HG02870 (cell line): ENCODE data around the gene CELSR1.

Experiments
- ATAC-seq: cut with Tn5 transposase; IDR thresholded peaks from one replicate; pipeline ENCODE4 v1.9.1; 2021; ENCODE audit warnings: mild to moderate bottlenecking, moderate library complexity; ENCODE audit not compliant: unreplicated experiment

The CELSR1 gene

GRCh38 chr22:46429325-46429853, 108.0 kb downstream of the CELSR1 start:
- ATAC-seq: no peak

GRCh38 chr22:46428602-46429324, 108.7 kb downstream of the CELSR1 start:
- ATAC-seq: no peak

GRCh38 chr22:46428171-46428570, 109.2 kb downstream of the CELSR1 start:
- no peak for ATAC-seq

- no peak for ATAC-seq
Measured at GRCh38 chr22:46425016-46425415, 112.4 kb downstream of the CELSR1 start.

GRCh38 chr22:46424496-46424895, 112.9 kb downstream of the CELSR1 start:
- ATAC-seq: no peak

GRCh38 chr22:46422896-46423295, 114.5 kb downstream of the CELSR1 start:
- ATAC-seq: no peak

GRCh38 chr22:46421267-46421666, 116.2 kb downstream of the CELSR1 start:
- ATAC-seq: no peak

- ATAC-seq: no peak
Measured at GRCh38 chr22:46419754-46420571, 117.5 kb downstream of the CELSR1 start.

- no peak for ATAC-seq
Measured at GRCh38 chr22:46418827-46419226, 118.6 kb downstream of the CELSR1 start.

GRCh38 chr22:46417769-46418168, 119.7 kb downstream of the CELSR1 start:
- ATAC-seq: no peak

GRCh38 chr22:46416891-46417580, 120.4 kb downstream of the CELSR1 start:
- no peak for ATAC-seq

GRCh38 chr22:46416520-46416871, 120.9 kb downstream of the CELSR1 start:
- no peak for ATAC-seq

- ATAC-seq: no peak
Measured at GRCh38 chr22:46415776-46416519, 121.5 kb downstream of the CELSR1 start.

GRCh38 chr22:46414704-46415103, 122.7 kb downstream of the CELSR1 start:
- ATAC-seq: no peak

- no peak for ATAC-seq
Measured at GRCh38 chr22:46413725-46414379, 123.6 kb downstream of the CELSR1 start.

- ATAC-seq: no peak
Measured at GRCh38 chr22:46411347-46411746, 126.1 kb downstream of the CELSR1 start.

- ATAC-seq: no peak
Measured at GRCh38 chr22:46410291-46410808, 127.1 kb downstream of the CELSR1 start.

- no peak for ATAC-seq
Measured at GRCh38 chr22:46409631-46410210, 127.7 kb downstream of the CELSR1 start.
